Parathyroid adenoma (tissue), 2 donors: ENCODE data around the gene LARGE1.

Source experiments
- H2AFZ ChIP-seq: fragments of 300-600 bp; sonication (generic); one replicate; pipeline ENCODE4 v1.7.0; 2017; ENCODE audit warnings: antibody characterized with exemption, mild to moderate bottlenecking
- H3K27ac ChIP-seq: fragments of 300-600 bp; sonication (generic); one replicate; pipeline ENCODE4 v1.7.0; 2017
- H3K27me3 ChIP-seq: fragments of 300-600 bp; sonication (generic); one replicate; pipeline ENCODE4 v1.7.0; 2017; ENCODE audit warnings: low read length; ENCODE audit not compliant: control insufficient read depth, insufficient read depth
- H3K36me3 ChIP-seq: fragments of 300-600 bp; sonication (generic); one replicate; pipeline ENCODE4 v1.7.0; 2017; ENCODE audit warnings: low read length; ENCODE audit not compliant: control insufficient read depth, insufficient read depth
- H3K4me1 ChIP-seq: fragments of 300-600 bp; sonication (generic); one replicate; pipeline ENCODE4 v1.7.0; 2017; ENCODE audit warnings: control low read depth
- H3K4me2 ChIP-seq: fragments of 300-600 bp; sonication (generic); one replicate; pipeline ENCODE4 v1.7.0; 2017; ENCODE audit warnings: low read length
- H3K4me3 ChIP-seq: fragments of 300-600 bp; sonication (generic); one replicate; pipeline ENCODE4 v1.7.0; 2017; ENCODE audit warnings: low read depth, low read length
- H3K79me2 ChIP-seq: fragments of 300-600 bp; sonication (generic); one replicate; pipeline ENCODE4 v1.7.0; 2017; ENCODE audit warnings: control low read depth
- H3K9ac ChIP-seq: fragments of 300-600 bp; sonication (generic); one replicate; pipeline ENCODE4 v1.7.0; 2017; ENCODE audit warnings: mild to moderate bottlenecking
- H3K9me3 ChIP-seq: fragments of 300-600 bp; sonication (generic); one replicate; pipeline ENCODE4 v1.7.0; 2017; ENCODE audit warnings: low read length; ENCODE audit not compliant: control insufficient read depth
- CTCF ChIP-seq: fragments of 300-600 bp; sonication (generic); IDR thresholded peaks from one replicate; pipeline ENCODE4 v1.7.0; 2017; ENCODE audit warnings: antibody characterized with exemption, mild to moderate bottlenecking
- donor health status: primary hyperparathyroidism.

The LARGE1 gene

GRCh38 chr22:33717694-33718396 is 202.4 kb downstream of the LARGE1 start:
- Histone ChIP-seq H3K4me2 (no peak overlapping the region), H3K27me3 (no peaks in the 10 kb centered on the region), H3K36me3 (no peaks in the 10 kb centered on the region), H2AFZ (no peak overlapping the region), H3K9ac (no peak overlapping the region), H3K4me3 (no peak overlapping the region), H3K79me2 (no peaks in the 10 kb centered on the region), H3K4me1 (no peaks in the 10 kb centered on the region), H3K9me3 (no peaks in the 10 kb centered on the region), H3K27ac (no peak overlapping the region)
- no peak for TF ChIP-seq CTCF

- H3K9me3 ChIP-seq = no peaks in the 10 kb centered on the region
- no peaks in the 10 kb centered on the region for H3K36me3 ChIP-seq
- no peak overlapping the region for H3K4me2 ChIP-seq
- H2AFZ ChIP-seq = no peak overlapping the region
- H3K4me1 ChIP-seq = no peaks in the 10 kb centered on the region
- H3K27me3 ChIP-seq = no peaks in the 10 kb centered on the region
- no peak overlapping the region for H3K4me3 ChIP-seq
- H3K9ac ChIP-seq = no peak overlapping the region
- TF ChIP-seq CTCF = no peak
- no peaks in the 10 kb centered on the region for H3K79me2 ChIP-seq
- no peak overlapping the region for H3K27ac ChIP-seq
Observed at GRCh38 chr22:33715237-33715985, 204.9 kb downstream of the LARGE1 start.

GRCh38 chr22:33710326-33710725 is 209.9 kb downstream of the LARGE1 start:
- no peaks in the 10 kb centered on the region for H3K4me1 ChIP-seq
- no peaks in the 10 kb centered on the region for H3K36me3 ChIP-seq
- H2AFZ ChIP-seq = no peak overlapping the region
- no peak for TF ChIP-seq CTCF
- no peak overlapping the region for H3K9ac ChIP-seq
- no peaks in the 10 kb centered on the region for H3K79me2 ChIP-seq
- H3K4me3 ChIP-seq = no peak overlapping the region
- H3K27me3 ChIP-seq = no peaks in the 10 kb centered on the region
- H3K27ac ChIP-seq = no peak overlapping the region
- H3K9me3 ChIP-seq = no peaks in the 10 kb centered on the region
- H3K4me2 ChIP-seq = no peak overlapping the region

- H3K4me1 ChIP-seq = no peaks in the 10 kb centered on the region
- no peak overlapping the region for H3K4me2 ChIP-seq
- H3K9ac ChIP-seq = no peak overlapping the region
- H2AFZ ChIP-seq = no peak overlapping the region
- H3K27me3 ChIP-seq = no peaks in the 10 kb centered on the region
- no peak overlapping the region for H3K4me3 ChIP-seq
- no peak overlapping the region for H3K27ac ChIP-seq
- H3K79me2 ChIP-seq = no peaks in the 10 kb centered on the region
- TF ChIP-seq CTCF = no peak
- H3K9me3 ChIP-seq = no peaks in the 10 kb centered on the region
- no peaks in the 10 kb centered on the region for H3K36me3 ChIP-seq
Observed at GRCh38 chr22:33707581-33707980, 212.7 kb downstream of the LARGE1 start.
